ENCODE data around the gene ZNF433. TPM values are rescaled to one million over a fixed set of nuclear protein-coding genes. Genes with fewer than 3 reads are reported as not detected.

The ZNF433 gene
- total and polyA plus RNA-seq, 10 of the 15 experiments (the other 5 are each of a cell fraction or from before 2014, with no cell fraction given), result 0.79 to 2.9 (median 1.7) TPM

DNA sequence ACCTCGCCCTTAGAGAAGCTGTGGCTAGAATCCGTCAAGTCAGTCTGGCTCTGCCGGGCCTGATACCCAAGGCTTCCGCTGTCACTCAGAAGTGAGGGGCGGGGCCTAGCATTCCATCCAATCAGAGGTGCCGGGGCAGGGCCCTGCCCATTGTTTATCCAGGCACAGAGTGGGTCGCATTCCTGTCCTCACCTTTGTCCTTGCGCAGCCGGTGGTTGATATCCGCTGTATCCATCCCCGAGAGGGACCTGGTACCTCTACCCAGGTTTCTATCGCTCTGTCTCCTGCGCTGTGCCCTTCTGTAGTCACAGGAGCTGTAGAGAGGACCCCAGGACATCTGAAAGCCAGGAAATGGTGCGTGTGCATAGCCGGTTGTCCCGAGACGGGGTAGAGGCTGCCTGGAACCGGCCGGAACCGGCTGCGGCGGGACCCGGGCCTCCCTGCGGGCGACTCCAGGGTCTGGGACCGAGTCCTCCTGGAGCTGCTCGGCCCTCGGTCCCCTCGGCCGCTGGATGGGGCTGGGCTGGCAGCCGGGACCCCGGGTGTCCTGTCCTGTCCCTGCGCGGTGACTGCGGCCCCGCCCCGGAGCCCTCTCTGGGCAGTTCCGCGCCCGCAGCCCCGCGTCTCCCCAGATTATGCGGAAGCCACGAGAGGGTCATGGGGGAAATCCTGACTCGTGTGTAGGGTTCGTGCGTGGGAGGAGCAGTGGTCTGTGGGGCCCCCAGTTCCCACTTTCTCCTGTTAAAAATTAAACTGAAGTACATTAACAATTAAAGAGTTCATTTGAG is 70.4 kb downstream of the ZNF433 start, which contains the start of gene ZNF763 (continued):
- TF ChIP-seq KAT2A (conservative IDR thresholded peaks at IDR 0.05; ENCODE audit: control insufficient read depth, low read depth, low read length) (no peak), IKZF1 (conservative IDR thresholded peaks at IDR 0.05) (peak; percentile 78), ZNF217 (IDR thresholded peaks at IDR 0.05) (no peak), ZBED1 (IDR thresholded peaks at IDR 0.05; ENCODE audit: borderline replicate concordance) (no peak), POU2F2 (IDR thresholded peaks at IDR 0.05; ENCODE audit: borderline replicate concordance, low read depth, low read length) (no peak), ZNF207 (IDR thresholded peaks at IDR 0.05; ENCODE audit: borderline replicate concordance) (no peak; the same call in 1 of the 2 replicates), NFYA (IDR thresholded peaks at IDR 0.05; ENCODE audit: borderline replicate concordance, low read depth, low read length) (peak; percentile 13; the same call in 1 of the 2 replicates), CBX3 (IDR thresholded peaks at IDR 0.05; ENCODE audit: borderline replicate concordance, low read depth) (no peak), IRF4 (IDR thresholded peaks at IDR 0.05; ENCODE audit: low read depth, low read length) (no peak)
- TF ChIP-seq, protein P1, sequence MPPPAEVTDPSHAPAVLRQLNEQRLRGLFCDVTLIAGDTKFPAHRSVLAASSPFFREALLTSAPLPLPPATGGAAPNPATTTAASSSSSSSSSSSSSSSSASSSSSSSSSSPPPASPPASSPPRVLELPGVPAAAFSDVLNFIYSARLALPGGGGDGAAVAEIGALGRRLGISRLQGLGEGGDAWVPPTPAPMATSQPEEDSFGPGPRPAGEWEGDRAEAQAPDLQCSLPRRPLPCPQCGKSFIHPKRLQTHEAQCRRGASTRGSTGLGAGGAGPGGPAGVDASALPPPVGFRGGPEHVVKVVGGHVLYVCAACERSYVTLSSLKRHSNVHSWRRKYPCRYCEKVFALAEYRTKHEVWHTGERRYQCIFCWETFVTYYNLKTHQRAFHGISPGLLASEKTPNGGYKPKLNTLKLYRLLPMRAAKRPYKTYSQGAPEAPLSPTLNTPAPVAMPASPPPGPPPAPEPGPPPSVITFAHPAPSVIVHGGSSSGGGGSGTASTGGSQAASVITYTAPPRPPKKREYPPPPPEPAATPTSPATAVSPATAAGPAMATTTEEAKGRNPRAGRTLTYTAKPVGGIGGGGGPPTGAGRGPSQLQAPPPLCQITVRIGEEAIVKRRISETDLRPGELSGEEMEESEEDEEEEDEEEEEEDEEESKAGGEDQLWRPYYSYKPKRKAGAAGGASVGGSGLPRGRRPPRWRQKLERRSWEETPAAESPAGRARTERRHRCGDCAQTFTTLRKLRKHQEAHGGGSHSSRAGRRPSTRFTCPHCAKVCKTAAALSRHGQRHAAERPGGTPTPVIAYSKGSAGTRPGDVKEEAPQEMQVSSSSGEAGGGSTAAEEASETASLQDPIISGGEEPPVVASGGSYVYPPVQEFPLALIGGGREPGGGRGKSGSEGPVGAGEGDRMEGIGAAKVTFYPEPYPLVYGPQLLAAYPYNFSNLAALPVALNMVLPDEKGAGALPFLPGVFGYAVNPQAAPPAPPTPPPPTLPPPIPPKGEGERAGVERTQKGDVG (CRISPR knock-in tag; IDR thresholded peaks at IDR 0.05), result no peak
- TF ChIP-seq, protein P2, sequence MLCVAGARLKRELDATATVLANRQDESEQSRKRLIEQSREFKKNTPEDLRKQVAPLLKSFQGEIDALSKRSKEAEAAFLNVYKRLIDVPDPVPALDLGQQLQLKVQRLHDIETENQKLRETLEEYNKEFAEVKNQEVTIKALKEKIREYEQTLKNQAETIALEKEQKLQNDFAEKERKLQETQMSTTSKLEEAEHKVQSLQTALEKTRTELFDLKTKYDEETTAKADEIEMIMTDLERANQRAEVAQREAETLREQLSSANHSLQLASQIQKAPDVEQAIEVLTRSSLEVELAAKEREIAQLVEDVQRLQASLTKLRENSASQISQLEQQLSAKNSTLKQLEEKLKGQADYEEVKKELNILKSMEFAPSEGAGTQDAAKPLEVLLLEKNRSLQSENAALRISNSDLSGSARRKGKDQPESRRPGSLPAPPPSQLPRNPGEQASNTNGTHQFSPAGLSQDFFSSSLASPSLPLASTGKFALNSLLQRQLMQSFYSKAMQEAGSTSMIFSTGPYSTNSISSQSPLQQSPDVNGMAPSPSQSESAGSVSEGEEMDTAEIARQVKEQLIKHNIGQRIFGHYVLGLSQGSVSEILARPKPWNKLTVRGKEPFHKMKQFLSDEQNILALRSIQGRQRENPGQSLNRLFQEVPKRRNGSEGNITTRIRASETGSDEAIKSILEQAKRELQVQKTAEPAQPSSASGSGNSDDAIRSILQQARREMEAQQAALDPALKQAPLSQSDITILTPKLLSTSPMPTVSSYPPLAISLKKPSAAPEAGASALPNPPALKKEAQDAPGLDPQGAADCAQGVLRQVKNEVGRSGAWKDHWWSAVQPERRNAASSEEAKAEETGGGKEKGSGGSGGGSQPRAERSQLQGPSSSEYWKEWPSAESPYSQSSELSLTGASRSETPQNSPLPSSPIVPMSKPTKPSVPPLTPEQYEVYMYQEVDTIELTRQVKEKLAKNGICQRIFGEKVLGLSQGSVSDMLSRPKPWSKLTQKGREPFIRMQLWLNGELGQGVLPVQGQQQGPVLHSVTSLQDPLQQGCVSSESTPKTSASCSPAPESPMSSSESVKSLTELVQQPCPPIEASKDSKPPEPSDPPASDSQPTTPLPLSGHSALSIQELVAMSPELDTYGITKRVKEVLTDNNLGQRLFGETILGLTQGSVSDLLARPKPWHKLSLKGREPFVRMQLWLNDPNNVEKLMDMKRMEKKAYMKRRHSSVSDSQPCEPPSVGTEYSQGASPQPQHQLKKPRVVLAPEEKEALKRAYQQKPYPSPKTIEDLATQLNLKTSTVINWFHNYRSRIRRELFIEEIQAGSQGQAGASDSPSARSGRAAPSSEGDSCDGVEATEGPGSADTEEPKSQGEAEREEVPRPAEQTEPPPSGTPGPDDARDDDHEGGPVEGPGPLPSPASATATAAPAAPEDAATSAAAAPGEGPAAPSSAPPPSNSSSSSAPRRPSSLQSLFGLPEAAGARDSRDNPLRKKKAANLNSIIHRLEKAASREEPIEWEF (IDR thresholded peaks at IDR 0.05; ENCODE audit: insufficient replicate concordance, low read depth, low read length), result no peak
- TF ChIP-seq, protein P3, sequence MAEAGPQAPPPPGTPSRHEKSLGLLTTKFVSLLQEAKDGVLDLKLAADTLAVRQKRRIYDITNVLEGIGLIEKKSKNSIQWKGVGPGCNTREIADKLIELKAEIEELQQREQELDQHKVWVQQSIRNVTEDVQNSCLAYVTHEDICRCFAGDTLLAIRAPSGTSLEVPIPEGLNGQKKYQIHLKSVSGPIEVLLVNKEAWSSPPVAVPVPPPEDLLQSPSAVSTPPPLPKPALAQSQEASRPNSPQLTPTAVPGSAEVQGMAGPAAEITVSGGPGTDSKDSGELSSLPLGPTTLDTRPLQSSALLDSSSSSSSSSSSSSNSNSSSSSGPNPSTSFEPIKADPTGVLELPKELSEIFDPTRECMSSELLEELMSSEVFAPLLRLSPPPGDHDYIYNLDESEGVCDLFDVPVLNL (IDR thresholded peaks at IDR 0.05; ENCODE audit: low read depth, low read length), result no peak
- TF ChIP-seq, protein P4, sequence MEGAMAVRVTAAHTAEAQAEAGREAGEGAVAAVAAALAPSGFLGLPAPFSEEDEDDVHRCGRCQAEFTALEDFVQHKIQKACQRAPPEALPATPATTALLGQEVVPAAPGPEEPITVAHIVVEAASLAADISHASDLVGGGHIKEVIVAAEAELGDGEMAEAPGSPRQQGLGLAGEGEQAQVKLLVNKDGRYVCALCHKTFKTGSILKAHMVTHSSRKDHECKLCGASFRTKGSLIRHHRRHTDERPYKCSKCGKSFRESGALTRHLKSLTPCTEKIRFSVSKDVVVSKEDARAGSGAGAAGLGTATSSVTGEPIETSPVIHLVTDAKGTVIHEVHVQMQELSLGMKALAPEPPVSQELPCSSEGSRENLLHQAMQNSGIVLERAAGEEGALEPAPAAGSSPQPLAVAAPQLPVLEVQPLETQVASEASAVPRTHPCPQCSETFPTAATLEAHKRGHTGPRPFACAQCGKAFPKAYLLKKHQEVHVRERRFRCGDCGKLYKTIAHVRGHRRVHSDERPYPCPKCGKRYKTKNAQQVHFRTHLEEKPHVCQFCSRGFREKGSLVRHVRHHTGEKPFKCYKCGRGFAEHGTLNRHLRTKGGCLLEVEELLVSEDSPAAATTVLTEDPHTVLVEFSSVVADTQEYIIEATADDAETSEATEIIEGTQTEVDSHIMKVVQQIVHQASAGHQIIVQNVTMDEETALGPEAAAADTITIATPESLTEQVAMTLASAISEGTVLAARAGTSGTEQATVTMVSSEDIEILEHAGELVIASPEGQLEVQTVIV (IDR thresholded peaks at IDR 0.05; ENCODE audit: borderline replicate concordance, partially characterized antibody), result peak; percentile 28
- TF ChIP-seq, protein P5, sequence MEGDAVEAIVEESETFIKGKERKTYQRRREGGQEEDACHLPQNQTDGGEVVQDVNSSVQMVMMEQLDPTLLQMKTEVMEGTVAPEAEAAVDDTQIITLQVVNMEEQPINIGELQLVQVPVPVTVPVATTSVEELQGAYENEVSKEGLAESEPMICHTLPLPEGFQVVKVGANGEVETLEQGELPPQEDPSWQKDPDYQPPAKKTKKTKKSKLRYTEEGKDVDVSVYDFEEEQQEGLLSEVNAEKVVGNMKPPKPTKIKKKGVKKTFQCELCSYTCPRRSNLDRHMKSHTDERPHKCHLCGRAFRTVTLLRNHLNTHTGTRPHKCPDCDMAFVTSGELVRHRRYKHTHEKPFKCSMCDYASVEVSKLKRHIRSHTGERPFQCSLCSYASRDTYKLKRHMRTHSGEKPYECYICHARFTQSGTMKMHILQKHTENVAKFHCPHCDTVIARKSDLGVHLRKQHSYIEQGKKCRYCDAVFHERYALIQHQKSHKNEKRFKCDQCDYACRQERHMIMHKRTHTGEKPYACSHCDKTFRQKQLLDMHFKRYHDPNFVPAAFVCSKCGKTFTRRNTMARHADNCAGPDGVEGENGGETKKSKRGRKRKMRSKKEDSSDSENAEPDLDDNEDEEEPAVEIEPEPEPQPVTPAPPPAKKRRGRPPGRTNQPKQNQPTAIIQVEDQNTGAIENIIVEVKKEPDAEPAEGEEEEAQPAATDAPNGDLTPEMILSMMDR (IDR thresholded peaks at IDR 0.05 in 2 of 3, conservative IDR thresholded peaks at IDR 0.05 in 1 of 3; ENCODE audit: control insufficient read depth in 2 of 3, extremely low read depth in 1 of 3, insufficient read depth in 1 of 3, low read depth in 3 of 3, low read length in 3 of 3), result no peak

Measured in GM12878 (cell line).